Measurements from ENCODE around the gene VPS13C.

VPS13C gene

GRCh38 chr15:61857169-61857829 is 202.9 kb downstream of the VPS13C start:
- no peak for DNase-seq (ENCODE audit: low read depth)

GRCh38 chr15:61856295-61856694 is 204.0 kb downstream of the VPS13C start:
- no peak for DNase-seq (ENCODE audit: low read depth)

GRCh38 chr15:61853195-61853594 is 207.1 kb downstream of the VPS13C start:
- DNase-seq (ENCODE audit: low read depth): no peak

- no peak for DNase-seq (ENCODE audit: low read depth)
These were observed 208.3 kb downstream of the VPS13C start for GRCh38 chr15:61851955-61852354.

GRCh38 chr15:61849447-61849846 is 210.8 kb downstream of the VPS13C start:
- no peak for DNase-seq (ENCODE audit: low read depth)

GRCh38 chr15:61841466-61841865 is 218.8 kb downstream of the VPS13C start:
- no peak for DNase-seq (ENCODE audit: low read depth)

- no peak for DNase-seq (ENCODE audit: low read depth)
These were observed 220.2 kb downstream of the VPS13C start for GRCh38 chr15:61840090-61840489.

- DNase-seq (ENCODE audit: low read depth): peak; percentile 11
These were observed 220.7 kb downstream of the VPS13C start for GRCh38 chr15:61839546-61839945.

GRCh38 chr15:61835496-61836106 is 224.6 kb downstream of the VPS13C start:
- DNase-seq (ENCODE audit: low read depth): peak; percentile 38

- DNase-seq (ENCODE audit: low read depth): no peak
These were observed 225.2 kb downstream of the VPS13C start for GRCh38 chr15:61835029-61835428.

- DNase-seq (ENCODE audit: low read depth): peak; percentile 64
These were observed 226.1 kb downstream of the VPS13C start for GRCh38 chr15:61834076-61834697.

- DNase-seq (ENCODE audit: low read depth): no peak
These were observed 228.0 kb downstream of the VPS13C start for GRCh38 chr15:61832223-61832622.

GRCh38 chr15:61831505-61831921 is 228.7 kb downstream of the VPS13C start:
- DNase-seq (ENCODE audit: low read depth): no peak

GRCh38 chr15:61830536-61831330 is 229.5 kb downstream of the VPS13C start:
- DNase-seq (ENCODE audit: low read depth): no peak

- no peak for DNase-seq (ENCODE audit: low read depth)
These were observed 230.7 kb downstream of the VPS13C start for GRCh38 chr15:61829514-61829889.

GRCh38 chr15:61828860-61829513 is 231.3 kb downstream of the VPS13C start:
- no peak for DNase-seq (ENCODE audit: low read depth)

GRCh38 chr15:61828008-61828407 is 232.2 kb downstream of the VPS13C start:
- no peak for DNase-seq (ENCODE audit: low read depth)

- no peak for DNase-seq (ENCODE audit: low read depth)
These were observed 233.1 kb downstream of the VPS13C start for GRCh38 chr15:61827131-61827530.

- no peak for DNase-seq (ENCODE audit: low read depth)
These were observed 236.0 kb downstream of the VPS13C start for GRCh38 chr15:61824291-61824690.

GRCh38 chr15:61822511-61822910 is 237.7 kb downstream of the VPS13C start:
- DNase-seq (ENCODE audit: low read depth): no peak

- no peak for DNase-seq (ENCODE audit: low read depth)
These were observed 239.3 kb downstream of the VPS13C start for GRCh38 chr15:61820951-61821350.

- DNase-seq (ENCODE audit: low read depth): no peak
These were observed 240.0 kb downstream of the VPS13C start for GRCh38 chr15:61820212-61820611.
